Activated CD4-positive, alpha-beta T cell treated with anti-CD3 and anti-CD28 coated beads for 36 hours (primary cell): ENCODE data around the gene GARIN3. TPM values are rescaled to one million over a fixed set of nuclear protein-coding genes. Genes with fewer than 3 reads are reported as not detected.

Experiments
- ATAC-seq: fragments of 200-7000 bp; cut with Tn5 transposase; one replicate; pipeline ENCODE4 v1.10.0; 2021; ENCODE audit warnings: mild to moderate bottlenecking, moderate library complexity
- CTCF ChIA-PET: fragments of 350-600 bp; sonication (Branson Sonifier 250); formaldehyde crosslinking; loops from one replicate; lab custom pipeline; 2021; ENCODE audit warnings: antibody characterized with exemption; lab: Charles Lee
- POLR2A ChIA-PET: fragments of 350-600 bp; sonication (Branson Sonifier 250); formaldehyde crosslinking; loops from one replicate; lab custom pipeline; 2021; ENCODE audit warnings: antibody characterized with exemption, inconsistent platforms; lab: Charles Lee
- DNase-seq: peaks from one replicate; pipeline ENCODE4 v3.0.0-alpha.2; 2020
- H3K27ac Mint-ChIP-seq: one replicate; pipeline ENCODE4 v1.8.0; 2021; ENCODE audit warnings: mixed read lengths
- H3K27me3 Mint-ChIP-seq: one replicate; pipeline ENCODE4 v1.8.0; 2021; ENCODE audit warnings: mixed read lengths
- H3K36me3 Mint-ChIP-seq: one replicate; pipeline ENCODE4 v1.8.0; 2021; ENCODE audit warnings: low read depth, mixed read lengths
- H3K4me1 Mint-ChIP-seq: one replicate; pipeline ENCODE4 v1.8.0; 2021; ENCODE audit warnings: mixed read lengths
- H3K4me3 Mint-ChIP-seq: one replicate; pipeline ENCODE4 v1.8.0; 2021; ENCODE audit warnings: mild to moderate bottlenecking, moderate library complexity, mixed read lengths
- H3K9me3 Mint-ChIP-seq: one replicate; pipeline ENCODE4 v1.8.0; 2021; ENCODE audit warnings: low read depth, mixed read lengths
- intact Hi-C, 2 experiments: fragments of 100-400 bp; cut with DNase I in 1 of 2; cut with micrococcal nuclease in 1 of 2; formaldehyde crosslinking; loops; one replicate each; pipeline versions ENCODE4 v1.14.2 to v1.15.1; 2022 to 2024; cut with DNase I, micrococcal nuclease
- total RNA-seq, 2 experiments: library from RNA; stranded (reverse); gene quantifications; one replicate each; pipeline ENCODE4 v1.2.3, GENCODE V29; 2021

The GARIN3 gene
- total RNA-seq, 2 experiments from 2014 or later: 0.79 to 0.82 TPM

DNA sequence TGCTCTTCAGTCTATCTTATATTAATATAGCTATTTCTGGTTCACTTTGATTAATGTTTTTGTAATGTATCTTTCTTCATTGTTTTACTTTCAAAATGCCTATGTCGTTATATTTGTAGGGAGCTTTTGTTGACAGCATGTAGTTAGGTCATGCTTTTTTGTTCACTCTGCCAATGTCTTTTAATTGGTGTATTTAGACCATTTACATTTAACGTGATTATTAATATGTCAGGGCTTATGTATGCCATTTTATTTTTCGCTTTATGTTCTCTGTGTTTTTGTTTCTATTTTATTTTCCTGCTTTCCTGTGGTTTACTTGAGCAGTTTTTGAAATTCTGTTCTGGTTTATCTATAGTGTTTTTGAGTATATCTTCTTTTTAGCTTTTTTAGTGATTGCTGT, 10.8 kb downstream of the GARIN3 start:
- POLR2A ChIA-PET: interaction anchor here (0.7 to 2.1 kb wide), 4 partner anchors 12 to 69 kb away, joined by 3 to 7 read pairs (median 5); partner anchors contain the start of gene MED7
- intact Hi-C loops: loop anchor here (5.0 to 10.0 kb wide), 3 partner anchors 117 to 577 kb away; partner anchors contain the start of gene THG1L (in 1 of the 2)
- ATAC-seq (no peak), DNase-seq (no peak)
- H3K9me3 Mint-ChIP-seq: peaks cover 3% of the 10 kb centered on the region
- H3K27ac Mint-ChIP-seq: peak overlapping the region; percentile 98
- peaks cover 85% of the 10 kb centered on the region for H3K4me1 Mint-ChIP-seq
- no peaks in the 10 kb centered on the region for H3K27me3 Mint-ChIP-seq
- CTCF ChIA-PET: interaction anchor here (0.6 to 2.0 kb wide), 14 partner anchors 10 to 432 kb away, joined by 3 to 6 read pairs (median 3); partner anchors contain the start of genes ITK and MED7
- peak overlapping the region; percentile 74 for H3K4me3 Mint-ChIP-seq
- H3K36me3 Mint-ChIP-seq: peaks cover 12% of the 10 kb centered on the region

DNA sequence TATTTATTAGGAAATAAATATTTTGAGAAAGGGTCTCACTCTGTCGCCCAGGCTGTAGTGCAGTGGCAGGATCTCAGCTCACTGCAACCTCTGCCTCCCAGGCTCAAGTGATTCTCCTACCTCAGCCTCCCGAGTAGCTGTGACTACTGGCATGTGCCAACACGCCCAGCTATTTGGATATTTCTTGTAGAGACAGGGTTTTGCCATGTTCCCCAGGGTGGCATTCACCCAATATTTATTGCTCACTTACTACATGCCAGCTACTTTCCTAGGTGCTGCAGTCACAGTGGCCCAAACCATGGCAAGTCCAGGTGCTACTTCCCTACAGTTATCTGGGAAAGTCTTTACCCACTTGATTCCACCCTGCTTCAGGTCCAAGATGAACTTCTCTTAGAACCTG, 15.1 kb downstream of the GARIN3 start:
- ATAC-seq (no peak), DNase-seq (no peak)
- CTCF ChIA-PET: interaction anchor here (0.9 to 4.7 kb wide), 13 partner anchors 13 to 179 kb away, joined by 3 to 40 read pairs (median 4); no protein-coding TSS in a partner anchor
- no peaks in the 10 kb centered on the region for H3K9me3 Mint-ChIP-seq
- intact Hi-C loops: loop anchor here in 1 of 2 experiments (10.0 kb wide), 1 partner anchor 444 kb away; no protein-coding TSS in a partner anchor
- H3K27me3 Mint-ChIP-seq: no peaks in the 10 kb centered on the region
- peak overlapping the region; percentile 79 for H3K27ac Mint-ChIP-seq
- POLR2A ChIA-PET: interaction anchor here (0.7 kb wide), 1 partner anchor 35 kb away, joined by 4 read pairs; no protein-coding TSS in a partner anchor
- peaks cover 4% of the 10 kb centered on the region for H3K36me3 Mint-ChIP-seq
- no peak overlapping the region for H3K4me3 Mint-ChIP-seq
- peaks cover 65% of the 10 kb centered on the region for H3K4me1 Mint-ChIP-seq

DNA sequence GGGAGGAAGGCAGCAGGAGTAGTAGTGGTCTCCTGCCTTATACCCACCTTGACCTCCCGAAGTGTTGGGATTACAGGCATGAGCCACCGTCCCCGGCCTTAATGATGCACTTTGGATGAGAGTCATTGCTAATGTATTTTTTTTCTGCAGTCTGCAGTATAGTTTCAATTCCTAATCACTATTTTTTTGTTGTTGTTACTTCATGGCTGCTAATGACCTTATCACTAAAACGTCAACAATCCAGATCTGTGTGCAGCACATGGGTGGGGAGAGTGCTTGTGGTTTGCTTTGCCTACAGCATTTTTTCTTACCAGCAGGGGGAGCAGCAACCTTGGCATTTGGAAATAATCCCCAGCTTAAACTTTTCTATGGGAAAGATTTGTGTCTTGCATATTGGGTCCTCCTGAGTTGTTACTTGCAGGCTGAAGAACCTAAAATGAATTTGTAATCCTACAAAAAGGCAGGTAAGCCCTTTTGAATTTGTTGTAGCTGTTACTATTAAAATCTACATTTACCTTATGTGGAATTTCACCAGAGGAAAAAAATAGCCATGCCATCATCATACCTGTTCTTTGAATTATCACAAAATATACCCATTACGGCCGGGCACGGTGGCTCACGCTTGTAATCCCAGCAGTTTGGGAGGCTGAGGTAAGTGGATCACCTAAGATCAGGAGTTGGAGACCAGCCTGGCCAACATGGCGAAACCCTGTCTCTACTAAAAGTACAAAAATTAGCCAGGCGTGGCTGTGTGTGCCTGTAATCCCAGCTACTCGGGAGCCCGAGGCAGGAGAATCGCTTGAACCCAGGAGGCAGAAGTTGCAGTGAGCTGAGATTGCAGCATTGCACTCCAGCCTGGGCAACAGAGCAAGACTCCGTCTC, 17.1 kb downstream of the GARIN3 start:
- H3K27me3 Mint-ChIP-seq: no peaks in the 10 kb centered on the region
- peaks cover 48% of the 10 kb centered on the region for H3K4me1 Mint-ChIP-seq
- H3K36me3 Mint-ChIP-seq: no peaks in the 10 kb centered on the region
- intact Hi-C loops: loop anchor here (1.0 to 5.0 kb wide), 8 partner anchors 32 to 323 kb away; partner anchors contain the start of genes CYFIP2 (in 1 of the 2) and ITK (in 1 of the 2)
- ATAC-seq: peak; percentile 66
- peak overlapping the region; percentile 74 for H3K27ac Mint-ChIP-seq
- H3K9me3 Mint-ChIP-seq: no peaks in the 10 kb centered on the region
- ChIA-PET POLR2A (interaction anchor here (0.5 to 2.0 kb wide), 8 partner anchors 26 to 1221 kb away, joined by 3 to 11 read pairs (median 4); partner anchors contain the start of gene ITK), CTCF (interaction anchor here (0.5 to 4.7 kb wide), 43 partner anchors 9 to 582 kb away, joined by 3 to 40 read pairs (median 6); partner anchors contain the start of gene ITK)
- peak overlapping the region; percentile 2 for H3K4me3 Mint-ChIP-seq
- peak; percentile 88 for DNase-seq

DNA sequence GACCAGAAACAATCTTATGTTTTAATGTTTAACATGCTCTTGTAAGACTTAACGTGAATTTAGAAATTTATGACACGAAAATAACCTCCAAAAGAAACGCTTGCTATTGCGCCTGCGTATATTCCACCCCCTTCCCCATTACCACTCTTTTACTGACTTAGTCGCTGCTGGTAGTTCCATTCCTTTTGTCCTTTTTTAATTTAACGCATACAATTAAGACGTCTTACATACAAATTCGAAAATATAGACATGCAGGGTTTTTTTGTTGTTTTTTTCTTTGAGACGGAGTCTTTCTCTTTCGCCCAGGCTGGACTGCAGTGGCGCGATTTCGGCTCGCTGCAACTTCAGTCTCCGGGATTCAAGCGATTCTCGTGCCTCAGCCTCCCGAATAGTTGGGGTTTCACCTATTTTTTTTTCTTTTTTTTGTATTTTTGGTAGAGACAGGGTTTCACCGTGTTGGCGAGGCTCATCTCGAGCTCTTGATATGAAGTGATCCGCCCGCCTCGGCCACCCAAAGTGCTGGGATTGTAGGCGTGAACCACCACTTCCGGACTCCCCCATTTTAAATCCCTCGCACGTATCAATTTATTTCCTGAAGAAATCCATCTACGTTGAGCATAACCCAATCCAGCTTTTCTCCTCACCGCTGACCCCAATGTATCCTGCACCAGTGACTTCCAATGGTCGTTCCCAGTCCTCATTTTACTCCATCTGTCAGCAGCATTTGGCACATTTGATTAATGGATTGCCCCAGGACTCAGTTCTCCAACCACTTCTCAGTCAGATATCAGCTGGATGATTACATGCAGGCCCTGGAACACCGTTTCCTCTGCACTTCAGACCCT, 22.7 kb downstream of the GARIN3 start:
- ATAC-seq (peak; percentile 52), DNase-seq (peak; percentile 81)
- Mint-ChIP-seq H3K4me3 (peak overlapping the region; percentile 84), H3K27me3 (no peaks in the 10 kb centered on the region), H3K4me1 (peaks cover 48% of the 10 kb centered on the region), H3K9me3 (no peaks in the 10 kb centered on the region), H3K36me3 (peaks cover 37% of the 10 kb centered on the region), H3K27ac (peak overlapping the region; percentile 99)
- POLR2A ChIA-PET: interaction anchor here (0.6 to 2.4 kb wide), 28 partner anchors 11 to 588 kb away, joined by 3 to 27 read pairs (median 4); partner anchors contain the start of genes ITK and THG1L
- intact Hi-C loops: loop anchor here (2.0 to 5.0 kb wide), 4 partner anchors 35 to 599 kb away; partner anchors contain the start of genes HAVCR2 (in 1 of the 2) and LSM11 (in 1 of the 2)
- CTCF ChIA-PET: interaction anchor here (0.6 to 3.2 kb wide), 20 partner anchors 11 to 223 kb away, joined by 3 to 16 read pairs (median 4); partner anchors contain the start of gene HAVCR2

DNA sequence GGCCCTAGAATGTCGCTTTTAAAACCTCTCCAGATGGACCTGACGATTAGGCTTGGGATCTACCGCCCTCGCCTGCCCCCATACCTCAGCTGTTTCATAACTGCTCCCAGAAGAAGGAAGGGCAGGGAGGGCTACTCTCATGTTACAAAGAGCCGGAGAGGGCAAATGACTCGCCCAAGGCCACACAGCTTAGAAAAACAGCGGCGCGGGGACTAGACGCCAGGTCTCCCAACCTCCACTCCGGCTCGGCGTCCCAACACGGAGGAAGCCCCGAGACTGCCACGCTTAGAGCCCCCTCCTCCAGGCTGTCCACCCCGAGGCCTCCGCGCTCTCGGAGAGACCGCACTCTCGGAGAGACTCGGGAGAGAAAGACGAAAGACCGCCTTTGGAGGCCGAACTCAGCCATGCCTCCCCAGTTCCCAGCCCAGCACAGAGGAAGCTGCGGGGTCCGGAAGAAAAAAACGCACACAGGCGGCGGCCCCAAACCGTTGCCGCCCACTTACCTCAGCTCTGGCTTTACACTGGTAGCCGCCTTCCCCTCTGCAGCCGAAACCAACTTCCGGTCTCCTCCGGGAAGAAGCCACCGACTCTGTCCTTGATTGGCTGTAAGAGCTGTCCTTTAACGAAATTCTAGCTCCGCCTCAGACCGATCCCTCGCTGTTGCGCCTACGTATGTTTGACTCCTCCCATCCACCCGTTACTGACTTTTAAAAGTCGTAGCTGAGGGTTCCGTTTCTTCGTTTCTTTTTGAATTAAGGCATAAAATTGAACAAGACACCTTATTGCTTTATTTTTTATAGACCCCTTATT, 23.5 kb downstream of the GARIN3 start, which contains the start of gene MED7:
Gene MED7 (minus strand): TSS at position 549 of the 810 bp plus-strand sequence. CDS start 3,434 bp downstream, outside the sequence.
- POLR2A ChIA-PET: interaction anchor here (0.6 to 2.4 kb wide), 29 partner anchors 10 to 589 kb away, joined by 3 to 27 read pairs (median 4); partner anchors contain the start of genes ITK and THG1L
- no peaks in the 10 kb centered on the region for H3K9me3 Mint-ChIP-seq
- intact Hi-C loops: loop anchor here (2.0 to 5.0 kb wide), 4 partner anchors 34 to 600 kb away; partner anchors contain the start of genes HAVCR2 (in 1 of the 2) and LSM11 (in 1 of the 2)

DNA sequence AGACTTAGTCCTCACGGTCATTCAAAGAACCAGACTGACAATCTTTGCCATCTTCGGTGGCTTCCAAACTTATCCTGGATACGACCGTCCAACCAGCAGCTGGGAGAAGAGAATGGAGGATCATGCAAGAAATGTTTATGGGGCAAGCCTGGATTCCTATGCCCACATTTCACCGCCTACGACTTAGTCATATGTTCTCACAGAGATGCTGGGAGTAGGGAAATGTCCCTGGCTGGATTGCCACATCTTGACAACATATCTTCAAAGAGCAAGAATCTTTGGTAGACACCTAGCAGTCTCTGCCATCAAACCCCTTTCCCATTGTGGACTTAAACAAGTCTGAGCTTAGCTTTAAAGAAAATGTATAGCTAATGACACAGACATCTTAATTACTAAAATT, 28.4 kb downstream of the GARIN3 start:
- CTCF ChIA-PET: interaction anchor here (0.7 to 0.8 kb wide), 3 partner anchors 12 to 223 kb away, joined by 3 to 5 read pairs (median 4); no protein-coding TSS in a partner anchor
- H3K4me1 Mint-ChIP-seq: peaks cover 64% of the 10 kb centered on the region
- intact Hi-C loops: loop anchor here (5.0 to 10.0 kb wide), 4 partner anchors 215 to 2003 kb away; no protein-coding TSS in a partner anchor
- POLR2A ChIA-PET: interaction anchor here (0.6 kb wide), 1 partner anchor 594 kb away, joined by 3 read pairs; no protein-coding TSS in a partner anchor
- no peaks in the 10 kb centered on the region for H3K9me3 Mint-ChIP-seq
- no peak overlapping the region for H3K27ac Mint-ChIP-seq
- no peaks in the 10 kb centered on the region for H3K27me3 Mint-ChIP-seq
- no peak overlapping the region for H3K4me3 Mint-ChIP-seq
- DNase-seq (no peak), ATAC-seq (no peak)
- H3K36me3 Mint-ChIP-seq: peaks cover 51% of the 10 kb centered on the region

More for the DNA sequence above, 23.5 kb downstream of the GARIN3 start, which contains the start of gene MED7:
- DNase-seq (peak; percentile 95), ATAC-seq (peak; percentile 98)
- peak within 1 kb of the TSS; percentile 99 for H3K27ac Mint-ChIP-seq
- H3K36me3 Mint-ChIP-seq: peaks cover 45% of the 10 kb centered on the region
- CTCF ChIA-PET: interaction anchor here (0.6 to 3.2 kb wide), 21 partner anchors 10 to 966 kb away, joined by 3 to 16 read pairs (median 4); partner anchors contain the start of gene HAVCR2
- peak within 1 kb of the TSS; percentile 84 for H3K4me3 Mint-ChIP-seq
- H3K4me1 Mint-ChIP-seq: peaks cover 46% of the 10 kb centered on the region
- H3K27me3 Mint-ChIP-seq: no peaks in the 10 kb centered on the region

DNA sequence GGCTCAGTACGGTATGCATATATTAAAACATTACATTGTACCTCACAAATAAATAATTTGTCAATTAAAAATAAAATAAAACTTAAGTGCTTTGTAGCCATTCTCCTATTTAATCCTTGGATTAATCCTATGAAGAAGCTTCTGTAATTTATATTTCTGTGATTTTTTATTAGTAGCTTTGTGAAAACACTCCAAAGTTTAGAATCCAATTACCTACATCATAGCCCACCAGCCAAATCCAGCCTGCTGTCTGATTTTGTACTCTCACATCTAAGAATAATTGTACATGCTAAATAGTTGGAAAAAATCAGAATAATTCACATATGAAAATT, 33.8 kb downstream of the GARIN3 start:
- H3K27me3 Mint-ChIP-seq: no peaks in the 10 kb centered on the region
- no peaks in the 10 kb centered on the region for H3K9me3 Mint-ChIP-seq
- no peak overlapping the region for H3K27ac Mint-ChIP-seq
- peaks cover 4% of the 10 kb centered on the region for H3K36me3 Mint-ChIP-seq
- intact Hi-C loops: loop anchor here (2.0 to 10.0 kb wide), 11 partner anchors 105 to 1997 kb away; no protein-coding TSS in a partner anchor
- ChIA-PET CTCF (interaction anchor here (0.6 to 2.6 kb wide), 35 partner anchors 9 to 1515 kb away, joined by 3 to 18 read pairs (median 4); partner anchors contain the start of genes HAVCR2 and MED7), POLR2A (interaction anchor here (0.6 to 1.5 kb wide), 2 partner anchors 11 to 183 kb away, joined by 3 to 6 read pairs; partner anchors contain the start of gene MED7)
- DNase-seq: no peak
- no peak overlapping the region for H3K4me3 Mint-ChIP-seq
- H3K4me1 Mint-ChIP-seq: peaks cover 34% of the 10 kb centered on the region
- ATAC-seq: no peak

DNA sequence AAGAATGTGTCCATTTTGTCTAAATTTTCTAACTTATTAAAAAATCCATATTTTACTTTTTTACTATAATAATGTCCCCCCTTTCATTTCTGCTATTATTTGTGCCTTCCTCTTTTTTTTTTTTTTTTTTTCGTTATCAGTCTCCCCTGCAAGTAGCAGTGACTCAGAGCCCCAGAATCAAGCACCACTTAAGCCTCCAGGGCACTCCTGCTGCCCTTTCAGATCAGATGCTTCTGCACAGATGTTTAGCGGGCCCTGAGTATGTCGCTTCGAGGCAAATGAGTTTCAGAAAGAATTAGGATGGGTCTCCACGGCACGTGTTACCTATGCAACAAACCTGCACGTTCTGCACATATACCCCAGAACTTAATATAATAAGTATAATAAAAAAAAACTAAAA, 35.1 kb downstream of the GARIN3 start:
- no peaks in the 10 kb centered on the region for H3K27me3 Mint-ChIP-seq
- ATAC-seq: no peak
- H3K4me3 Mint-ChIP-seq: no peak overlapping the region
- POLR2A ChIA-PET: interaction anchor here (0.7 kb wide), 1 partner anchor 1890 kb away, joined by 3 read pairs; no protein-coding TSS in a partner anchor
- no peaks in the 10 kb centered on the region for H3K9me3 Mint-ChIP-seq
- DNase-seq: no peak
- H3K36me3 Mint-ChIP-seq: no peaks in the 10 kb centered on the region
- H3K4me1 Mint-ChIP-seq: peaks cover 26% of the 10 kb centered on the region
- CTCF ChIA-PET: interaction anchor here (0.5 to 1.9 kb wide), 12 partner anchors 12 to 515 kb away, joined by 3 to 12 read pairs (median 4); partner anchors contain the start of gene MED7
- no peak overlapping the region for H3K27ac Mint-ChIP-seq
- intact Hi-C loops: loop anchor here (5.0 to 10.0 kb wide), 6 partner anchors 104 to 1996 kb away; no protein-coding TSS in a partner anchor

DNA sequence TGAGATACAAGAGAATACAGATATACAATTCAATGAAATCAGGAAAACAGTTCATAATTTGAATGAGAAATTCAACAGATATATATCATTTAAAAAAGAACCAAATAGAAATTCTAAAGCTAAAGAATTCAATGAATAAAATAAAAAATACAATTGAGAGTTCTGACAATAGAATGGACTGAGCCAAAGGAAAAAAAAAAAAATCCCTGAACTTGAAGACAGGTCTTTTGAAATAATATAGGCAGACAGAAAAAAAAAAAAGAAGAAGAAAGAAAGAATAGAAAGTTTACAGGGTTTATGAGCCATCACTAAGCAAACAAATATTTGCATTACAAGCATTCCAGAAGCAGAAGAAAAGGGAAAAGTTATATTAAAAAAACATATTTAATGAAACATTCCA, 44.4 kb downstream of the GARIN3 start:
- intact Hi-C loops: no loop called here
- H3K27ac Mint-ChIP-seq: no peak overlapping the region
- no peaks in the 10 kb centered on the region for H3K27me3 Mint-ChIP-seq
- CTCF ChIA-PET: interaction anchor here (0.6 to 0.7 kb wide), 2 partner anchors 13 to 96 kb away, joined by 3 read pairs; no protein-coding TSS in a partner anchor
- peaks cover 5% of the 10 kb centered on the region for H3K36me3 Mint-ChIP-seq
- DNase-seq: no peak
- peaks cover 15% of the 10 kb centered on the region for H3K9me3 Mint-ChIP-seq
- no peak overlapping the region for H3K4me3 Mint-ChIP-seq
- ATAC-seq: no peak
- POLR2A ChIA-PET: interaction anchor here (0.7 kb wide), 1 partner anchor 20 kb away, joined by 3 read pairs; no protein-coding TSS in a partner anchor
- H3K4me1 Mint-ChIP-seq: peaks cover 4% of the 10 kb centered on the region
